CD4-positive, CD25-positive, alpha-beta regulatory T cell (primary cell): ENCODE measurements around the gene FOXJ3. TPM values are rescaled to one million over a fixed set of nuclear protein-coding genes. Genes with fewer than 3 reads are reported as not detected.

Experiments
- ATAC-seq, 2 donors: fragments of 150-1000 bp; cut with Tn5 transposase; one replicate each; pipeline ENCODE4 v1.10.0; 2021; ENCODE audit warnings: low read depth in 2 of 2, moderate number of reproducible peaks in 2 of 2, moderate library complexity in 1 of 2
- DNase-seq, 3 donors: peaks; one replicate each; pipeline versions ENCODE4 v3.0.0 to v3.0.0-alpha.2; 2012 to 2022; ENCODE audit warnings: mixed read lengths in 1 of 3
- H3K27ac ChIP-seq: one replicate; pipeline ENCODE4 v1.7.0; 2013; ENCODE audit warnings: mild to moderate bottlenecking, low read length; ENCODE audit not compliant: insufficient read depth, poor library complexity, severe bottlenecking
- H3K27me3 ChIP-seq: one replicate; pipeline ENCODE4 v1.7.0; 2013; ENCODE audit warnings: low read length; ENCODE audit not compliant: control insufficient read depth, insufficient read depth
- H3K36me3 ChIP-seq: one replicate; pipeline ENCODE4 v1.7.0; 2013; ENCODE audit warnings: mild to moderate bottlenecking, low read length, moderate library complexity; ENCODE audit not compliant: control insufficient read depth, insufficient read depth
- H3K4me1 ChIP-seq: 2 replicates; pipeline ENCODE4 v1.7.0; 2013; ENCODE audit warnings: mild to moderate bottlenecking, low read length; ENCODE audit not compliant: insufficient read depth, control insufficient read depth, poor library complexity, severe bottlenecking
- H3K4me3 ChIP-seq: one replicate; pipeline ENCODE4 v1.7.0; 2013; ENCODE audit warnings: low read depth, mild to moderate bottlenecking, low read length, moderate library complexity
- H3K9me3 ChIP-seq, 2 experiments: 1 replicate in 1 of 2; 2 replicates in 1 of 2; pipeline ENCODE4 v1.7.0; 2013; ENCODE audit warnings: low read length in 2 of 2, mild to moderate bottlenecking in 1 of 2, moderate library complexity in 1 of 2; ENCODE audit not compliant: control insufficient read depth in 2 of 2
- H3K27ac Mint-ChIP-seq, 3 donors: one replicate each; pipeline ENCODE4 v1.8.0; 2020 to 2022; ENCODE audit warnings: mild to moderate bottlenecking in 3 of 3, mixed read lengths in 3 of 3, moderate library complexity in 2 of 3
- H3K27me3 Mint-ChIP-seq: one replicate; pipeline ENCODE4 v1.8.0; 2022; ENCODE audit warnings: mild to moderate bottlenecking, mixed read lengths
- H3K36me3 Mint-ChIP-seq: one replicate; pipeline ENCODE4 v1.8.0; 2020; ENCODE audit warnings: mixed read lengths
- H3K4me1 Mint-ChIP-seq, 4 donors: one replicate each; pipeline ENCODE4 v1.8.0; 2020 to 2022; ENCODE audit warnings: mixed read lengths in 4 of 4, mild to moderate bottlenecking in 1 of 4
- H3K4me3 Mint-ChIP-seq, 4 donors: one replicate each; pipeline ENCODE4 v1.8.0; 2020 to 2022; ENCODE audit warnings: mild to moderate bottlenecking in 4 of 4, mixed read lengths in 4 of 4, moderate library complexity in 3 of 4
- H3K9me3 Mint-ChIP-seq, 7 donors: one replicate each; pipeline ENCODE4 v1.8.0; 2020 to 2022; ENCODE audit warnings: mixed read lengths in 7 of 7, mild to moderate bottlenecking in 3 of 7, moderate library complexity in 2 of 7
- polyA plus RNA-seq, 4 donors: library from polyadenylated mRNA; unstranded; fragments of 300-500 nt; fragmentation: Illumina TruSeq; gene quantifications; one replicate each; pipeline ENCODE4 v1.2.3, GENCODE V29; 2021
- total RNA-seq: library from RNA; stranded (reverse); gene quantifications from one replicate; pipeline ENCODE4 v1.2.3, GENCODE V29; 2022

FOXJ3 gene
- total and polyA plus RNA-seq, 5 donors from 2014 or later: 21.0 to 68.6 (median 37.1) TPM

GRCh38 chr1:42152119-42152518 lies 182.9 kb downstream of the FOXJ3 start:
- no peak overlapping the region for H3K27ac Mint-ChIP-seq

GRCh38 chr1:42150651-42151050 lies 184.4 kb downstream of the FOXJ3 start:
- no peak for ATAC-seq
- H3K4me3 ChIP-seq: no peak overlapping the region
- Mint-ChIP-seq H3K4me3 (no peak overlapping the region), H3K36me3 (no peaks in the 10 kb centered on the region), H3K9me3 (no peaks in the 10 kb centered on the region), H3K27ac (no peak overlapping the region), H3K27me3 (peaks cover 5% of the 10 kb centered on the region), H3K4me1 (no peaks in the 10 kb centered on the region)
- no peak for DNase-seq
- H3K4me1 ChIP-seq: no peaks in the 10 kb centered on the region
- H3K27me3 ChIP-seq: peaks cover 6% of the 10 kb centered on the region
- H3K9me3 ChIP-seq: no peaks in the 10 kb centered on the region
- H3K27ac ChIP-seq: no peak overlapping the region
- no peaks in the 10 kb centered on the region for H3K36me3 ChIP-seq

More at GRCh38 chr1:42152119-42152518, 182.9 kb downstream of the FOXJ3 start:
- DNase-seq: no peak
- H3K4me1 ChIP-seq: no peaks in the 10 kb centered on the region
- H3K36me3 Mint-ChIP-seq: no peaks in the 10 kb centered on the region
- H3K4me1 Mint-ChIP-seq: no peaks in the 10 kb centered on the region
- H3K9me3 Mint-ChIP-seq: no peaks in the 10 kb centered on the region
- no peak overlapping the region for H3K4me3 Mint-ChIP-seq
- ATAC-seq: no peak
- peaks cover 3% of the 10 kb centered on the region for H3K27me3 ChIP-seq
- no peaks in the 10 kb centered on the region for H3K36me3 ChIP-seq
- H3K9me3 ChIP-seq: no peaks in the 10 kb centered on the region
- H3K27me3 Mint-ChIP-seq: peaks cover 5% of the 10 kb centered on the region
- no peak overlapping the region for H3K27ac ChIP-seq
- H3K4me3 ChIP-seq: no peak overlapping the region

- Histone ChIP-seq H3K4me3 (no peak overlapping the region), H3K4me1 (no peaks in the 10 kb centered on the region), H3K27ac (no peak overlapping the region), H3K9me3 (no peaks in the 10 kb centered on the region), H3K27me3 (peaks cover 6% of the 10 kb centered on the region), H3K36me3 (no peaks in the 10 kb centered on the region)
- ATAC-seq: no peak
- Mint-ChIP-seq H3K4me1 (peaks cover 0 to 5% (median under 1%) of the 10 kb centered on the region in 4 donors), H3K9me3 (no peaks in the 10 kb centered on the region), H3K27ac (no peak overlapping the region), H3K27me3 (peaks cover 11% of the 10 kb centered on the region), H3K36me3 (no peaks in the 10 kb centered on the region), H3K4me3 (no peak overlapping the region)
- DNase-seq: no peak
Observed at GRCh38 chr1:42148166-42148565, 186.9 kb downstream of the FOXJ3 start.

- Histone ChIP-seq H3K4me1 (no peaks in the 10 kb centered on the region), H3K27me3 (peaks cover 6% of the 10 kb centered on the region), H3K4me3 (no peak overlapping the region), H3K27ac (no peak overlapping the region), H3K9me3 (no peaks in the 10 kb centered on the region), H3K36me3 (no peaks in the 10 kb centered on the region)
- ATAC-seq: peak in 1 of 2 donors; percentile 48
- peaks cover 0 to 3% (median 0%) of the 10 kb centered on the region in 7 donors for H3K9me3 Mint-ChIP-seq
- H3K27me3 Mint-ChIP-seq: peaks cover 13% of the 10 kb centered on the region
- no peak overlapping the region for H3K27ac Mint-ChIP-seq
- DNase-seq: peak; percentile 30 to 67 (median 44)
- H3K4me1 Mint-ChIP-seq: peaks cover 0 to 6% (median 1%) of the 10 kb centered on the region in 4 donors
- no peak overlapping the region for H3K4me3 Mint-ChIP-seq
- H3K36me3 Mint-ChIP-seq: no peaks in the 10 kb centered on the region
Observed at GRCh38 chr1:42146626-42147320, 188.3 kb downstream of the FOXJ3 start.

GRCh38 chr1:42145764-42146625 lies 189.0 kb downstream of the FOXJ3 start:
- H3K9me3 Mint-ChIP-seq: peaks cover 0 to 3% (median 0%) of the 10 kb centered on the region in 7 donors
- Histone ChIP-seq H3K36me3 (no peaks in the 10 kb centered on the region), H3K27me3 (peaks cover 6% of the 10 kb centered on the region), H3K4me1 (no peaks in the 10 kb centered on the region), H3K4me3 (no peak overlapping the region), H3K9me3 (no peaks in the 10 kb centered on the region), H3K27ac (no peak overlapping the region)
- peaks cover 0 to 6% (median 1%) of the 10 kb centered on the region in 4 donors for H3K4me1 Mint-ChIP-seq
- no peak for ATAC-seq
- no peak for DNase-seq
- peaks cover 17% of the 10 kb centered on the region for H3K27me3 Mint-ChIP-seq
- H3K36me3 Mint-ChIP-seq: no peaks in the 10 kb centered on the region
- H3K4me3 Mint-ChIP-seq: no peak overlapping the region
- no peak overlapping the region for H3K27ac Mint-ChIP-seq

GRCh38 chr1:42145389-42145716 lies 189.7 kb downstream of the FOXJ3 start:
- no peak overlapping the region for H3K27ac ChIP-seq
- peaks cover 20% of the 10 kb centered on the region for H3K27me3 Mint-ChIP-seq

GRCh38 chr1:42144711-42145388 lies 190.2 kb downstream of the FOXJ3 start:
- Histone ChIP-seq H3K27ac (no peak overlapping the region), H3K4me3 (no peak overlapping the region), H3K4me1 (no peaks in the 10 kb centered on the region), H3K9me3 (no peaks in the 10 kb centered on the region), H3K36me3 (no peaks in the 10 kb centered on the region), H3K27me3 (peaks cover 3% of the 10 kb centered on the region)
- peaks cover 15% of the 10 kb centered on the region for H3K27me3 Mint-ChIP-seq
- peaks cover 0 to 3% (median 0%) of the 10 kb centered on the region in 7 donors for H3K9me3 Mint-ChIP-seq
- H3K4me3 Mint-ChIP-seq: no peak overlapping the region
- H3K36me3 Mint-ChIP-seq: no peaks in the 10 kb centered on the region
- DNase-seq (no peak), ATAC-seq (no peak)
- H3K27ac Mint-ChIP-seq: no peak overlapping the region
- H3K4me1 Mint-ChIP-seq: peaks cover 0 to 6% (median 1%) of the 10 kb centered on the region in 4 donors

More at GRCh38 chr1:42145389-42145716, 189.7 kb downstream of the FOXJ3 start:
- no peak overlapping the region for H3K4me3 Mint-ChIP-seq
- H3K4me1 Mint-ChIP-seq: peaks cover 0 to 6% (median 1%) of the 10 kb centered on the region in 4 donors
- H3K4me1 ChIP-seq: no peaks in the 10 kb centered on the region
- no peaks in the 10 kb centered on the region for H3K36me3 ChIP-seq
- peaks cover 6% of the 10 kb centered on the region for H3K27me3 ChIP-seq
- DNase-seq (no peak), ATAC-seq (no peak)
- no peaks in the 10 kb centered on the region for H3K36me3 Mint-ChIP-seq
- H3K9me3 ChIP-seq: no peaks in the 10 kb centered on the region
- H3K9me3 Mint-ChIP-seq: peaks cover 0 to 3% (median 0%) of the 10 kb centered on the region in 7 donors
- no peak overlapping the region for H3K4me3 ChIP-seq
- no peak overlapping the region for H3K27ac Mint-ChIP-seq
